Left colon (tissue), 2 donors: ENCODE data around the gene FRAS1. TPM values are rescaled to one million over a fixed set of nuclear protein-coding genes. Genes with fewer than 3 reads are reported as not detected.
A peak's percentile ranks its signal among the peaks of the same experiment; 100 is the strongest.
"Not testable (repeated sequence)": the region's sequence is repeated elsewhere in the genome, so short reads cannot be mapped to it uniquely, and the experiment has no call there.

Experiments
- ATAC-seq: fragments of 200-7000 bp; cut with Tn5 transposase; one replicate; pipeline ENCODE4 v1.9.1; 2020; ENCODE audit warnings: mild to moderate bottlenecking, moderate library complexity
- DNase-seq, 2 donors: peaks; one replicate each; pipeline ENCODE4 v3.0.0-alpha.2; 2020
- intact Hi-C, 2 donors: fragments of 100-400 bp; cut with DNase I in 1 of 2; cut with micrococcal nuclease in 1 of 2; formaldehyde crosslinking; loops; one replicate each; pipeline versions ENCODE4 v1.11.2 to v1.14.0; 2022; cut with DNase I, micrococcal nuclease
- total RNA-seq, 2 donors: library from RNA; stranded (reverse); fragmentation: NEBNext Ultra II Directional; extraction: Animal tissue kit (Norgen Biotek cat#: 25700); gene quantifications; one replicate each; pipeline ENCODE4 v1.2.1, GENCODE V29; 2021
- donor health status: DM: no; HTN: no; CAD: no.
- donor health status: DM: yes; HTN: yes; CAD: no.

FRAS1 gene
- total RNA-seq, 2 donors from 2014 or later, result 1.3 to 1.8 TPM

DNA sequence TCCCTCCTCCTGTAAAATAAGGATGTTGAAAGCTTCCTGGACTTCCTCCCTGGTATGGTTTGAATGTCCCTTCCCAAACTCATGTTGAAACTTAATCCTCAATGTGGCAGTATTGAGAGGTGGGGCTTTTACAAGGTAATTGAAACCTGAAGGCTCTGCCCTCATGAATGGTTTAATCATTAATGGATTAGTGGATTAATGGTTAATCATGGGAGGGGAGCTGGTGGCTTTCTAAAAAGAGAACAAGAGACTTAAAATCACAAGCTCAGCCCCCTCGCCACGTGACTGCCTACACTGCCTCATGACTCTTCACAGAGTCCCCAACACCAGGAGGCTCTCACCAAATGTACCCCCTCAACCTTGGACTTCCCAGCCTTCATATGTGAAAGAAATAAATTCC is 369.8 kb downstream of the FRAS1 start:
- intact Hi-C loops, result no loop called here
- ATAC-seq (no peak), DNase-seq (no peak)

DNA sequence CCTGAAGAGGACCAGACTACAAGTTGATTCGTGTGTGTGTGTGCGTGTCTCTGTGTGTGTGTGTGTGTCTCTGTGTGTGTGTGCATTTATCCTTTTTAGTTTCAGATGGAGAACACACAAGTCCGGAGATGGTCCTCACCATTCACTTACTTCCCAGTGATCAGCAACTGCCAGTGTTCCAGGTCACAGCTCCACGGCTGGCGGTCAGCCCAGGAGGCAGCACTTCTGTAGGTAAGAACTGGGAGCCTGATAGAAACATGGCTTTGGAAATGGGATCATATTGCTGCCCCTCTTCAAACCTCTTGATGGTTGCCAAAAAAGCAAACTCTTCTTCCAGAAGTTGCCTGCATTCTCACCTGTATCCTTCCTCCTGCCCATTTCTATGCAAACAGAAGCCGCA is 371.9 kb downstream of the FRAS1 start:
- ATAC-seq, result no peak
- no peak for DNase-seq
- intact Hi-C loops, result no loop called here

DNA sequence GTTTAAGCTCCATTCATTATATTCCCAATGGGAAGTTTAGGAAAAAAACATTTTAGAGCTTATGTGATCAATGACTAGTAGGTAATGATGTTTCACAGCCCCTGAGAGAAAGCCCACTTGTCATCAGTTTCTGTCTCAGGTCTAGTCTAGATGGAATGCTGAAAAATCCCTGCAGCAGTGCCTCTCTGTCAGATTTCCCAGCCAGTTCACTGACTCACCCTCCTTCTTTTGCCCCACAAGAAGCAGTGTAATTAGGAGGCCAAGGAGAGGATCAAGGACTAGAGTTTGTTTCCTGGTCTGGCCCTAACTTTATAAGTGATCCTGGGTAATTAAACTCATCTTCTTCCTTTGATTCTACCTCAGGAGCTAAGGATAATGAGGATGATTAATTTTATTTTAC is 375.8 kb downstream of the FRAS1 start:
- DNase-seq, result no peak
- ATAC-seq, result no peak
- intact Hi-C loops, result no loop called here

GRCh38 chr4:78437608-78438088 is 380.5 kb downstream of the FRAS1 start:
- no peak for DNase-seq
- ATAC-seq, result no peak
- intact Hi-C loops, result no loop called here

GRCh38 chr4:78439328-78439727 is 382.2 kb downstream of the FRAS1 start:
- peak; percentile 41 for ATAC-seq
- intact Hi-C loops, result no loop called here
- no peak for DNase-seq

GRCh38 chr4:78441756-78442155 is 384.6 kb downstream of the FRAS1 start:
- DNase-seq, result no peak
- ATAC-seq, result no peak
- intact Hi-C loops, result no loop called here

DNA sequence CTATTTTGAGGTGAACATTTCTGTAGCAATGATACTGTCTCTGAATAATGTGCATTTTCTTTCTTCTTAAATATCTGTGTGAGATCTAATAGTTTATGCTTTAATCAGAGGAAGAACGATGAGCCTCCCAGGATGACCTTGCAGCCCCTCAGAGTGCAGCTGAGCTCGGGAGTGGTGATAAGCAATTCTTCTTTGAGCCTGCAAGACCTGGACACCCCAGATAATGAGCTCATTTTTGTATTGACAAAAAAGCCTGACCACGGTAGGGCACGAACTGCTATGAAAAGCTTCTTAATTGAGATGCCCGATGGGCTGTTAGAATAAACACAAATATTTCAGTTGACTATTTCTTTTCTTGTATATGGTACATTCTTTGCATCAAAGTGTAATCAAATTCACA is 389.5 kb downstream of the FRAS1 start:
- intact Hi-C loops, result no loop called here
- DNase-seq (no peak), ATAC-seq (no peak)

DNA sequence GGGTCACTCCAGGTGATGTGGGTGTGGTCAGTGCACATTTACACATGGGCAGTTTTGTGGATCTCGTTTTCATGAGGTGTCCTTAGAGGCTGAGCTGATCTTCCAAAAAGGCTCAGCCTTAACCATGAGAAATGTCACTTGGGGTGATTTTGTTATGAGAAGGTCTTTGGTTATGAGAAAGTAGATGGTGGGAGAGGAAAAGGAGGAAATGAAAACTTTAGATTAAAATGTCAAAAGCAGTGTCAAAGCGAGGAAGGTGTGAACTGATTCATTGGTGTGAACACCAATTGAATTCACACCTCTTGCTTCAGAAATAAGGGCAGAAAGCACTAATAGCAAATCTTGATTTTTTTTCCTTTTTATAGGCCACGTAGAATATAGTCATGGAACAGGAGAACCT is 394.3 kb downstream of the FRAS1 start:
- intact Hi-C loops, result no loop called here
- ATAC-seq (no peak), DNase-seq (no peak)

GRCh38 chr4:78454016-78454415 is 396.9 kb downstream of the FRAS1 start:
- ATAC-seq (no peak), DNase-seq (no peak)
- intact Hi-C loops, result no loop called here

DNA sequence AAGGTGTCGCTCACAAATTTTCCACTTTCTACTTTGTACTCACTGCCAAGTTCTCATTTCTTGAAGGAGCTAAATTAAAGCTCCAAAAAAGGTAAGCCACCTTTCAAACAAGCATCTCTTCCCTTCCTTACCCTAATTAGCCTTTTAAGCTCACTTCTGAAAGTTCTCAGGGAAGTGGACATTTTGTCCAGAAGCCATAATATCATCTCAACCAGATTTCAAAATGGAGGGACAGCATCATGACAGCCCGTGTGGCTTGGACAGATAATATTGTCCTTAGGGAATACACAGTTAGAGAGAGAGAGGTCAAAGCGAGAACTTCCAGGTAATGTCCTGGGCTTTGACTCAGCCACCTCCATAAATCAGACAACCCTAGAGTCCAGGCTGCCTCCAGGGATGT is 400.6 kb downstream of the FRAS1 start:
- DNase-seq, result no peak
- intact Hi-C loops, result no loop called here
- ATAC-seq, result no peak

- ATAC-seq (no peak), DNase-seq (no peak)
- intact Hi-C loops, result no loop called here
Observed at GRCh38 chr4:78459327-78459726, 402.2 kb downstream of the FRAS1 start.

- intact Hi-C loops, result no loop called here
- DNase-seq (no peak), ATAC-seq (no peak)
Observed at GRCh38 chr4:78460368-78460767, 403.2 kb downstream of the FRAS1 start.

DNA sequence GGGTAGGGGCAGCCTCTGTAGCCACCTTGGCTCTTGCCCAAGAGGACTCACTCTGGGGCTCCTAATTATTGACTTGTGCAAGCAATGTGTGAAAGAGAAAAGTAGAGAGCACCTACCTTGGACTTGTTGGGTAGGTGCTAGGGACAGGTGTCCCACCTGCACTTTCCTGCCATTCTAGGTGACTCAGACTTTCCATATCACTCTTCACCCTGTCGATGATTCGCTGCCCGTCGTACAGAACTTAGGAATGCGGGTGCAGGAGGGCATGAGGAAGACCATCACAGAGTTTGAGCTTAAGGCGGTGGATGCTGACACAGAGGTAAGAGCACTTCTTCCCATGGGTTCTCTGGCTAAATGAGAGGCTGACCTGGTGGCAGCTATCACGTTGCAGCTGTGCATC is 407.1 kb downstream of the FRAS1 start:
- ATAC-seq, result no peak
- intact Hi-C loops, result no loop called here
- DNase-seq, result no peak

- DNase-seq, intact Hi-C loops, ATAC-seq: not testable (repeated sequence)
Observed at GRCh38 chr4:78467223-78467622, 410.1 kb downstream of the FRAS1 start.

DNA sequence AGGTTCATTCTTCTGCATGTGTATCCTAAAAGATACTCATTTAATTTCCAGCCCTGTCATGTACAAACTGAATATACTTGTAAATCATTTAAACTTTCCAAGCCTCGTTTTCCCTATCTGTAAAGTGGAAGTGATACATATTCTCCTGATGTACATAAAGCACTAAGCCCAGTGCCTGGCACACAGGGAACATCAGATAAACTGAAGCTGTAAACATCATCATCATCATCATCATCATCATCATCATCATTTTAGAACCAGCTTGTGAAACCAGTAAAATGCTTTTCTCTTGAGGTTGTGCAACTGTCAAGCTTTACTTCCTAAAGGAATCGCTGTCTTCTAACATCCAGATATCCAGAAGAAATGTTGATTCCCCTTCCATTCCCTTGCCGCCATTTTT is 411.1 kb downstream of the FRAS1 start:
- intact Hi-C loops, result no loop called here
- DNase-seq, result no peak
- ATAC-seq, result no peak

DNA sequence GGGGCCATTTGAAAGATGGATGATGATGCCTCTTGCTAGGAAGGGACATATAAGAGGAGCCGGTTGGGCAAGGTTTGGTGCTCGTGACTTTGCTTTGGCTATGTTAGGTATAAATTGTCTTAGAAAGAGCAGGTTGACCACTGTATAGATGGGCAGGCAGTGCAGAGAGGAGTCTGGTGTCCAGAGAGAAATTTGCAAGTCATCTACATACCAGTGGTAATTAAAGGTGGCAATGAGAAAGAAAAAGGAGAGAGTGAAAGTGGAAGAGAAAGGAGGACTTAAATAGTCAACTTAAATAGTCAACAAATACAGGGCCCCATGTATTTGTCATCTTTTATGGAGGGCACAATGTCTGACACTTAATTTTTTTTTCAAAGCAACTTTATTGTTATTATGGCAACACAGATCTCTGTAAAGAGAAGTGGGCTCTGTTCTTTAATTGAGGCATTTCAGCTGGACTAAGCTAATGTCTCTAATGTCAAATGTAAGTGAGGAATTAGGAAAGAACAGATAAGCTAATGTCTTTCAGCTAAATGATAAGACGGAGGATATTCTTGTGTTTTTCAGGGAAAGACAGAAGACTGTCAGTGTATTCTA is 419.1 kb downstream of the FRAS1 start:
- intact Hi-C loops, result no loop called here
- no peak for ATAC-seq
- DNase-seq, result no peak

DNA sequence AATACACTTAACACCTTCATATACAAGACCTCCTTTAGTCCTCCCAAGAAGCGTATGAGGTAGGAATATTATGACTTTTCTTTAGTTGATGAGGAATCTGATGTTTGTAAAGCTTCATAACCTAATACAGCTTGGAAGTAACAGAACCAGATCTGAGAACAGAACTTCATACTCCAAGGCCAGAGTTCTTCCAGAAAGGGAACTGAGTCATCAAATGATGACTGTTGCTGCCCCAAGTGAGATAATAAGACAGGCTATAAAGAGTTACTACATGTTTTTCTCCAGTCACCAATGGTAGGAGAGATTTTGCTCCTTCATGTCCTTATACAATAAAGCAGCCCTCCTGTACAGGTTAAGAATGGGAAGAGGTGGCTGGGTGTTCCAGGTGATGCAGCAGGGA is 420.2 kb downstream of the FRAS1 start:
- no peak for ATAC-seq
- intact Hi-C loops, result no loop called here
- DNase-seq, result no peak

DNA sequence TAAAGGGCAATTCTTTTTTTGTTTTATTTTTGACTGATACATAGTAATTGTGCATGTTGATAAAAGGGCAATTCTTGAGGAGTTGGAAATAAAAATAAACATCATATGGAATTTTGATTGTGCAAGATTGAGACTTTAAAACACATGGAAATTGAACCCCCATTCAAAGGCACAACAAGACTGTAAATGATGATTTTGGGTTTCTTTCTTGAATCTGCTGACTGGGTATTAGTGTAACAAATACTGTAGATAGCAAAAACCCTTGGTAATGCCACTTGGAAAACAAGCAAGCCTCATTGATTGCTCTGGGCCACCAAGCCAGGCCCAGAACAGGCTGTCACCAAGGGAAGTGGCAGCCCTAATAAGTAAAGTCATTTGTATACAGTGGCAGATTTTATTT is 421.4 kb downstream of the FRAS1 start:
- ATAC-seq, result no peak
- intact Hi-C loops, result no loop called here

DNA sequence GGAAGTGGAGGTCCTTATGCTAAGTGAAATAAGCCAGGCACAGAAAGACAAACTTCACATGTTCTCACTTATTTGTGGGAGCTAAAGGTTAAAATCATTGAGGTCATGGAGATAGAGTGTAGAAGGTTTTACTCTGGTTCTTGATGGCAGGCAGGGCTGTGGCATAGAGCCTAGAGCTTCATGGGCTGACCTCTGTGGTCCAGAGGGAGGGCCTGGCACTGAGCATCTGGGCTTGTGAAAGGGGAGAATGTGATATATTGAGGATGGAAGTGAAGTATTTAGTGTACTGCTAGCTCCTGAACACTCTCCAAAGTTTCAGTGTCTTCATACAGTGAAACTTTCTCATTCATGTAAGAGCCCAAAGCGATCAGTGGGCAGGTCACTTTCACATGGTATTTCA is 423.2 kb downstream of the FRAS1 start:
- no peak for DNase-seq
- intact Hi-C loops, result no loop called here
- no peak for ATAC-seq

More for the DNA sequence above, 421.4 kb downstream of the FRAS1 start:
- DNase-seq, result no peak

DNA sequence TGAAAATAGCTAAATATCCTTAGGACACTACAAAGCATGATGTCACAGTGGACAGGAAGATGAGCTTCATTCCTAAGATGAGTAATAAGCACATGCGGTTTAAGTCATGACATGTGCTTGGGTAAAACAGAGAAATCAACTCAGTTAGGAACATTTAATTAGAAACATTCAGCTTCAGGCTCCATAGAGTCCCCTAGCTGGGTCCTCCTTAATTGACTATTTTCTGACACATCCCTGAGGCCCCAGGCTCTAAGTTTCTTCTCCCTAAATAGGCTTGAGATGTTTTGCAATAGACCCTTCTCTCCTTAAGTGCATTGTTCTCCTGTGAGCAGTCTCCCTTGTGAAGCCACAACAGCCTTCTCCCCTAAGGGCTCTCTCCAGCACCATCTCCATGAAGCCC is 424.1 kb downstream of the FRAS1 start:
- DNase-seq (no peak), ATAC-seq (no peak)
- intact Hi-C loops, result no loop called here

DNA sequence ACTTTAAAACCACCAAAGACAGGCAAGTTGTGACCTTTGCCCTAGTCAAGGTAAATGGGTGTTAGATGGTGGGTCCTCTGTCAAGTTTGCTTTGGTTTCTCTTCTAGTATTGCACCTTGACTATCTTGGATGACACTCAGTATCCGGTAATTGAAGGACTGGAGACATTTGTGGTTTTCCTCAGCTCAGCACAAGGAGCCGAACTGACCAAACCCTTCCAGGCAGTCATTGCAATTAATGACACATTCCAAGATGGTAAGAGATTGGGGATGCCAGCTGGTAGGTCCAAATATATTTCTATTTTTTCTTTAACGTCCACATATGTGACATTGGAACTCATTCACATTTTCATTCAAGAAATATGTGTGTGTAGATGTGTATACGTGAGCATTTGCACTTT is 425.2 kb downstream of the FRAS1 start:
- DNase-seq (no peak), ATAC-seq (no peak)
- intact Hi-C loops, result no loop called here

- DNase-seq (no peak), ATAC-seq (no peak)
- intact Hi-C loops, result no loop called here
Observed at GRCh38 chr4:78483811-78484210, 426.7 kb downstream of the FRAS1 start.
